ENCODE data around the gene SLC31A2.
"Not testable (repeated sequence)": the region's sequence is repeated elsewhere in the genome, so short reads cannot be mapped to it uniquely, and the experiment has no call there.

SLC31A2 gene

GRCh38 chr9:113150670-113151611 lies at the start of gene SLC31A2:
Gene SLC31A2, plus strand, starts transcription at chr9:113151007. Its CDS starts 68 bp downstream, at chr9:113151075.
- DNase-seq (ENCODE audit: low read depth in 3 of 3): peak; percentile 76 to 88 (median 79)

GRCh38 chr9:113105345-113105744 lies 45.5 kb upstream of the SLC31A2 start:
- not testable (repeated sequence) for DNase-seq (ENCODE audit: low read depth in 3 of 3)

- not testable (repeated sequence) for DNase-seq (ENCODE audit: low read depth in 3 of 3)
Measured at GRCh38 chr9:113111065-113111951, 39.5 kb upstream of the SLC31A2 start.

- not testable (repeated sequence) for DNase-seq (ENCODE audit: low read depth in 3 of 3)
Measured at GRCh38 chr9:113112706-113113510, 37.9 kb upstream of the SLC31A2 start.

GRCh38 chr9:113118829-113119228 lies 32.0 kb upstream of the SLC31A2 start:
- not testable (repeated sequence) for DNase-seq (ENCODE audit: low read depth in 3 of 3)

- no peak for DNase-seq (ENCODE audit: low read depth in 3 of 3)
Measured at GRCh38 chr9:113125386-113126035, 25.3 kb upstream of the SLC31A2 start.

- no peak for DNase-seq (ENCODE audit: low read depth in 3 of 3)
Measured at GRCh38 chr9:113129466-113129865, 21.3 kb upstream of the SLC31A2 start.

- DNase-seq (ENCODE audit: low read depth in 3 of 3): no peak
Measured at GRCh38 chr9:113129884-113130283, 20.9 kb upstream of the SLC31A2 start.

GRCh38 chr9:113131689-113132151 lies 19.1 kb upstream of the SLC31A2 start:
- DNase-seq (ENCODE audit: low read depth in 3 of 3): no peak

GRCh38 chr9:113137196-113138168 lies 13.3 kb upstream of the SLC31A2 start:
- no peak for DNase-seq (ENCODE audit: low read depth in 3 of 3)

- DNase-seq (ENCODE audit: low read depth in 3 of 3): no peak
Measured at GRCh38 chr9:113138760-113139159, 12.0 kb upstream of the SLC31A2 start.

GRCh38 chr9:113139225-113139829 lies 11.5 kb upstream of the SLC31A2 start:
- DNase-seq (ENCODE audit: low read depth in 3 of 3): no peak

- DNase-seq (ENCODE audit: low read depth in 3 of 3): no peak
Measured at GRCh38 chr9:113139953-113140352, 10.9 kb upstream of the SLC31A2 start.

- not testable (repeated sequence) for DNase-seq (ENCODE audit: low read depth in 3 of 3)
Measured at GRCh38 chr9:113140896-113141295, 9.9 kb upstream of the SLC31A2 start.

GRCh38 chr9:113143432-113144227 lies 7.2 kb upstream of the SLC31A2 start:
- no peak for DNase-seq (ENCODE audit: low read depth in 3 of 3)

GRCh38 chr9:113148372-113148705 lies 2.5 kb upstream of the SLC31A2 start:
- no peak for DNase-seq (ENCODE audit: low read depth in 3 of 3)

GRCh38 chr9:113148781-113149510 lies 1.9 kb upstream of the SLC31A2 start:
- no peak for DNase-seq (ENCODE audit: low read depth in 3 of 3)

GRCh38 chr9:113149561-113149960 lies 1.2 kb upstream of the SLC31A2 start:
- not testable (repeated sequence) for DNase-seq (ENCODE audit: low read depth in 3 of 3)
